Fibroblast of lung (primary cell): ENCODE data around the gene ALMS1.

Experiments
- CTCF ChIP-seq, 2 donors: IDR thresholded peaks in 1 of 2; conservative IDR thresholded peaks in 1 of 2; 1 replicate in 1 of 2; 2 replicates in 1 of 2; pipeline ENCODE4 v1.5.1; 2011 to 2012; ENCODE audit warnings: low read length in 2 of 2, control low read depth in 1 of 2, inconsistent platforms in 1 of 2, low read depth in 1 of 2, mild to moderate bottlenecking in 1 of 2
- EZH2 ChIP-seq: IDR thresholded peaks from 2 replicates; pipeline ENCODE4 v1.5.1; 2012; ENCODE audit warnings: low read length, control low read depth, mild to moderate bottlenecking; ENCODE audit errors: missing control alignments

- TF ChIP-seq CTCF (conservative IDR thresholded peaks at IDR 0.05 in 1 of 2, IDR thresholded peaks at IDR 0.05 in 1 of 2; ENCODE audit: low read depth in 1 of 2, low read length in 2 of 2) (no peak), EZH2 (no peak)
Measured at GRCh38 chr2:73642338-73643018, 256.8 kb downstream of the ALMS1 start, which contains the start of gene NAT8.
